Endothelial cell of umbilical vein (primary cell): Measurements from ENCODE around the gene POU6F2. TPM values are rescaled to one million over a fixed set of nuclear protein-coding genes. Genes with fewer than 3 reads are reported as not detected.

Experiments
- BruUV-seq: library from RNA; stranded (reverse); fragments of 400-500 nt; replicated peaks from 2 replicates; lab custom pipeline; 2021; lab: Mats Ljungman, UMichigan
- CTCF ChIA-PET: fragments of 300-600, 350-600 bp; sonication (Branson Sonifier 250); formaldehyde crosslinking; loops from one replicate; lab custom pipeline; 2021; ENCODE audit warnings: antibody characterized with exemption, inconsistent platforms; lab: Charles Lee
- POLR2A ChIA-PET: fragments of 300-600, 350-600 bp; sonication (Branson Sonifier 250); formaldehyde crosslinking; loops from one replicate; lab custom pipeline; 2021; ENCODE audit warnings: antibody characterized with exemption, inconsistent platforms; lab: Charles Lee
- DNase-seq: peaks from one replicate; pipeline ENCODE4 v3.0.0-alpha.2; 2011; ENCODE audit warnings: low read depth, low spot score
- FAIRE-seq: peaks from 2 replicates; lab custom pipeline; 2011; peaks lifted over from hg19 to GRCh38; lab: Jason Lieb, UNC
- H2AFZ ChIP-seq: 2 replicates; pipeline ENCODE4 v1.6.0; 2012; ENCODE audit warnings: low read depth, low read length, control low read depth, inconsistent platforms
- H3K27ac ChIP-seq: 2 replicates; pipeline ENCODE4 v1.5.1; 2011; ENCODE audit warnings: low read depth, mild to moderate bottlenecking, control low read depth, low read length, moderate library complexity; ENCODE audit not compliant: insufficient read depth
- H3K27me3 ChIP-seq, 2 experiments: 2 replicates each; pipeline versions ENCODE4 v1.6.0 to v1.6.1; 2011; ENCODE audit warnings: low read length in 2 of 2, mixed read lengths in 1 of 2; ENCODE audit not compliant: control insufficient read depth in 2 of 2, insufficient read depth in 2 of 2
- H3K36me3 ChIP-seq, 2 experiments: 2 replicates in 1 of 2; 3 replicates in 1 of 2; pipeline ENCODE4 v1.5.1; 2011; ENCODE audit warnings: low read length in 2 of 2, mild to moderate bottlenecking in 1 of 2, moderate library complexity in 1 of 2; ENCODE audit not compliant: control insufficient read depth in 2 of 2, insufficient read depth in 2 of 2; ENCODE audit errors: extremely low read depth in 1 of 2
- H3K4me1 ChIP-seq: 3 replicates; pipeline ENCODE4 v1.5.1; 2011; ENCODE audit warnings: mild to moderate bottlenecking, low read length; ENCODE audit not compliant: control insufficient read depth, insufficient read depth; ENCODE audit errors: extremely low read depth
- H3K4me2 ChIP-seq: 2 replicates; pipeline ENCODE4 v1.6.1; 2011; ENCODE audit warnings: low read length, control low read depth, mixed read lengths; ENCODE audit not compliant: insufficient read depth
- H3K4me3 ChIP-seq, 3 experiments: fragments of 200-600 bp in 1 of 3; sonication (generic), shearing (Covaris generic) in 1 of 3; replicated peaks in 1 of 3; 2 replicates each; pipeline ENCODE4 v1.5.1; 2011 to 2016; ENCODE audit warnings: control low read depth in 3 of 3, low read length in 3 of 3, mild to moderate bottlenecking in 2 of 3, inconsistent platforms in 1 of 3, low read depth in 1 of 3, moderate library complexity in 1 of 3; ENCODE audit not compliant: insufficient read depth in 1 of 3
- H3K79me2 ChIP-seq: 2 replicates; pipeline ENCODE4 v1.6.0; 2012; ENCODE audit warnings: low read length, inconsistent platforms; ENCODE audit not compliant: control insufficient read depth, insufficient read depth
- H3K9ac ChIP-seq: replicated peaks from 2 replicates; pipeline ENCODE3; 2011; ENCODE audit warnings: low read length, control low read depth; ENCODE audit not compliant: insufficient read depth; ENCODE audit errors: extremely low read depth
- H3K9me1 ChIP-seq: replicated peaks from 3 replicates; pipeline ENCODE4 v1.6.0; 2011; ENCODE audit warnings: mild to moderate bottlenecking, low read length; ENCODE audit not compliant: control insufficient read depth, insufficient read depth; ENCODE audit errors: extremely low read depth
- H3K9me3 ChIP-seq: replicated peaks from 2 replicates; pipeline ENCODE4 v1.5.1; 2012; ENCODE audit warnings: low read length, inconsistent platforms; ENCODE audit not compliant: control insufficient read depth, insufficient read depth
- H4K20me1 ChIP-seq: replicated peaks from 2 replicates; pipeline ENCODE3; 2011; ENCODE audit warnings: mild to moderate bottlenecking, low read length; ENCODE audit not compliant: control insufficient read depth, insufficient read depth; ENCODE audit errors: extremely low read depth
- CTCF ChIP-seq, 2 donors: IDR thresholded peaks; 1 replicate in 1 of 2; 2 replicates in 1 of 2; pipeline ENCODE4 v1.5.1; 2011; ENCODE audit warnings: low read length in 2 of 2, mild to moderate bottlenecking in 2 of 2, moderate library complexity in 2 of 2, control low read depth in 1 of 2, inconsistent platforms in 1 of 2, low read depth in 1 of 2; ENCODE audit not compliant: insufficient read depth in 1 of 2; ENCODE audit errors: extremely low read depth in 1 of 2
- EZH2 ChIP-seq: IDR thresholded peaks from 2 replicates; pipeline ENCODE4 v1.6.1; 2012; ENCODE audit warnings: borderline replicate concordance, low read depth, mild to moderate bottlenecking, moderate library complexity, low read length, inconsistent platforms; ENCODE audit not compliant: severe bottlenecking
- FOS ChIP-seq: IDR thresholded peaks from 2 replicates; pipeline ENCODE4 v1.6.1; 2011; ENCODE audit warnings: mild to moderate bottlenecking, low read length, moderate library complexity, borderline replicate concordance; ENCODE audit not compliant: insufficient read depth
- GATA2 ChIP-seq: IDR thresholded peaks from 2 replicates; pipeline ENCODE4 v1.7.0; 2011; ENCODE audit warnings: low read depth, mild to moderate bottlenecking, moderate library complexity, mixed read lengths, low read length; ENCODE audit not compliant: insufficient read length, insufficient read depth
- JUN ChIP-seq: IDR thresholded peaks from 2 replicates; pipeline ENCODE4 v1.6.1; 2011; ENCODE audit warnings: borderline replicate concordance, low read depth; ENCODE audit not compliant: insufficient read length, insufficient read depth
- MAX ChIP-seq: IDR thresholded peaks from 2 replicates; pipeline ENCODE4 v1.6.1; 2011; ENCODE audit not compliant: insufficient read depth, insufficient read length
- MYC ChIP-seq: IDR thresholded peaks from one replicate; pipeline ENCODE4 v1.6.1; 2011; ENCODE audit warnings: mild to moderate bottlenecking, low read depth, low read length
- POLR2A ChIP-seq: IDR thresholded peaks from 2 replicates; pipeline ENCODE4 v1.6.1; 2012; ENCODE audit warnings: low read depth, mild to moderate bottlenecking, control low read depth, low read length
- POLR2AphosphoS5 ChIP-seq: IDR thresholded peaks from 2 replicates; pipeline ENCODE4 v1.6.1; 2012; ENCODE audit warnings: low read depth, mild to moderate bottlenecking, control low read depth, low read length, moderate library complexity; ENCODE audit not compliant: insufficient read depth
- dilution Hi-C: fragments of 300-500 bp; cut with MboI; formaldehyde crosslinking; loops from one replicate; pipeline ENCODE4 v1.15.0; 2019; ENCODE audit warnings: low sequenced_read_pairs; ENCODE audit not compliant: extremely low pct_ligation_motif_present
- intact Hi-C: fragments of 100-400 bp; cut with micrococcal nuclease; formaldehyde crosslinking; loops from one replicate; pipeline ENCODE4 v1.10.0; 2022
- polyA plus RNA-seq, 4 experiments: library from polyadenylated mRNA; depleted of rRNA in 3 of 4; stranded (reverse) in 3 of 4; unstranded in 1 of 4; fragments of >200 nt; gene quantifications; 2 replicates each; pipeline versions ENCODE4 v1.2.1 to v1.2.3, GENCODE V29; 2011 to 2012; ENCODE audit warnings: missing spikeins in 1 of 4
- total RNA-seq: library from RNA; stranded (reverse); gene quantifications from 2 replicates; pipeline ENCODE4 v1.2.3, GENCODE V29; 2021

POU6F2 gene
- total and polyA plus RNA-seq, 2 donors (not counting 3 experiments of a cell fraction or from before 2014, with no cell fraction given), result 0.29 TPM; not detected in 1

- TF ChIP-seq FOS, result no peak
- no peak for TF ChIP-seq CTCF (IDR thresholded peaks at IDR 0.05; ENCODE audit: extremely low read depth in 1 of 2, insufficient read depth in 1 of 2, low read depth in 1 of 2, low read length in 2 of 2)
- TF ChIP-seq MAX, result no peak
- no peak for TF ChIP-seq GATA2
- no peak for TF ChIP-seq JUN
- no peak for TF ChIP-seq POLR2AphosphoS5
- TF ChIP-seq POLR2A, result no peak
- no peak for TF ChIP-seq MYC
- TF ChIP-seq EZH2, result no peak
- FAIRE-seq (no peak), DNase-seq (no peak)
- Histone ChIP-seq H3K79me2 (no peaks in the 10 kb centered on the region), H3K27ac (no peak overlapping the region), H3K9ac (no peak overlapping the region), H3K9me3 (no peaks in the 10 kb centered on the region), H4K20me1 (no peaks in the 10 kb centered on the region), H2AFZ (no peak overlapping the region), H3K27me3 (peaks cover 7 to 8% of the 10 kb centered on the region in 2 experiments), H3K36me3 (no peaks in the 10 kb centered on the region), H3K4me2 (no peak overlapping the region), H3K9me1 (no peaks in the 10 kb centered on the region), H3K4me1 (no peaks in the 10 kb centered on the region), H3K4me3 (no peak overlapping the region)
- POLR2A ChIA-PET, result no interaction called here
- CTCF ChIA-PET, result interaction anchor here (0.9 to 1.3 kb wide), 3 partner anchors 10 to 362 kb away, joined by 3 to 4 read pairs (median 3); no protein-coding TSS in a partner anchor
- intact Hi-C loops (no loop called here), dilution Hi-C loops (no loop called here)
- BruUV-seq, result no TSS peak
These were observed 107.5 kb downstream of the POU6F2 start for GRCh38 chr7:39085189-39085588.
